ENCODE data around the gene DIAPH2.

DIAPH2 gene

GRCh38 chrX:96982161-96982560 lies 297.5 kb downstream of the DIAPH2 start:
- DNase-seq, result no peak

GRCh38 chrX:96984538-96984937 lies 299.9 kb downstream of the DIAPH2 start:
- no peak for DNase-seq

- no peak for DNase-seq
These were observed 300.4 kb downstream of the DIAPH2 start for GRCh38 chrX:96985046-96985445.

GRCh38 chrX:96987228-96987627 lies 302.6 kb downstream of the DIAPH2 start:
- no peak for DNase-seq

GRCh38 chrX:96989830-96990571 lies 305.4 kb downstream of the DIAPH2 start:
- no peak for DNase-seq

- DNase-seq, result no peak
These were observed 309.5 kb downstream of the DIAPH2 start for GRCh38 chrX:96994093-96994492.

GRCh38 chrX:96997196-96997595 lies 312.6 kb downstream of the DIAPH2 start:
- no peak for DNase-seq

GRCh38 chrX:97000682-97001368 lies 316.2 kb downstream of the DIAPH2 start:
- no peak for DNase-seq

- no peak for DNase-seq
These were observed 321.5 kb downstream of the DIAPH2 start for GRCh38 chrX:97006167-97006566.

- no peak for DNase-seq
These were observed 324.7 kb downstream of the DIAPH2 start for GRCh38 chrX:97009391-97009790.

GRCh38 chrX:97011540-97011939 lies 326.9 kb downstream of the DIAPH2 start:
- no peak for DNase-seq

- DNase-seq, result no peak
These were observed 331.5 kb downstream of the DIAPH2 start for GRCh38 chrX:97016106-97016505.

GRCh38 chrX:97021680-97022079 lies 337.0 kb downstream of the DIAPH2 start:
- DNase-seq, result no peak

GRCh38 chrX:97026406-97026805 lies 341.8 kb downstream of the DIAPH2 start:
- DNase-seq, result no peak

- no peak for DNase-seq
These were observed 342.8 kb downstream of the DIAPH2 start for GRCh38 chrX:97027384-97027922.

GRCh38 chrX:97030463-97030862 lies 345.8 kb downstream of the DIAPH2 start:
- DNase-seq, result peak; percentile 28

- DNase-seq, result no peak
These were observed 346.3 kb downstream of the DIAPH2 start for GRCh38 chrX:97030947-97031346.

- peak; percentile 79 for DNase-seq
These were observed 354.9 kb downstream of the DIAPH2 start for GRCh38 chrX:97039363-97040029.

GRCh38 chrX:97045470-97045869 lies 360.8 kb downstream of the DIAPH2 start:
- DNase-seq, result peak; percentile 6

- no peak for DNase-seq
These were observed 362.2 kb downstream of the DIAPH2 start for GRCh38 chrX:97046867-97047266.

GRCh38 chrX:97050392-97050791 lies 365.8 kb downstream of the DIAPH2 start:
- DNase-seq, result peak; percentile 10

- no peak for DNase-seq
These were observed 372.8 kb downstream of the DIAPH2 start for GRCh38 chrX:97057349-97057909.

- DNase-seq, result no peak
These were observed 375.4 kb downstream of the DIAPH2 start for GRCh38 chrX:97060020-97060419.

All from activated CD4-positive, alpha-beta T cell treated with anti-CD3 and anti-CD28 coated beads, Interleukin-2, amount 50 U/mL, for 16 hours (primary cell).